Gastroesophageal sphincter (tissue), 4 donors: ENCODE data around the gene ADAMTS3. TPM values are rescaled to one million over a fixed set of nuclear protein-coding genes. Genes with fewer than 3 reads are reported as not detected.

ENCODE experiments used
- ATAC-seq: fragments of 150-250 bp; one replicate; pipeline ENCODE4 v1.9.1; 2016; ENCODE audit warnings: mild to moderate bottlenecking, moderate library complexity
- H3K27ac ChIP-seq, 4 donors: fragments of 200-600 bp; sonication (generic) in 3 of 4; 1 replicate in 3 of 4; 2 replicates in 1 of 4; pipeline ENCODE4 v1.5.1; 2016 to 2019
- H3K27me3 ChIP-seq: fragments of 200-600 bp; sonication (generic); one replicate; pipeline ENCODE4 v1.5.1; 2019
- H3K36me3 ChIP-seq, 2 donors: fragments of 200-600 bp; sonication (generic); one replicate each; pipeline ENCODE4 v1.5.1; 2019; ENCODE audit warnings: control low read depth in 1 of 2
- H3K4me1 ChIP-seq, 3 donors: fragments of 200-600 bp; sonication (generic); 1 replicate in 2 of 3; 2 replicates in 1 of 3; pipeline ENCODE4 v1.5.1; 2016 to 2019; ENCODE audit warnings: control low read depth in 2 of 3
- H3K4me3 ChIP-seq, 2 donors: fragments of 200-600 bp; sonication (generic); one replicate each; pipeline ENCODE4 v1.5.1; 2019; ENCODE audit warnings: mild to moderate bottlenecking in 1 of 2, moderate library complexity in 1 of 2
- H3K9me3 ChIP-seq, 3 donors: fragments of 200-600 bp; sonication (generic); one replicate each; pipeline ENCODE4 v1.5.1; 2017 to 2019; ENCODE audit warnings: control low read depth in 2 of 3
- EP300 ChIP-seq: sonication (generic); formaldehyde crosslinking; IDR thresholded peaks from one replicate; pipeline ENCODE4 v1.6.1; 2017; ENCODE audit warnings: antibody characterized with exemption, mild to moderate bottlenecking
- POLR2A ChIP-seq, 2 donors: fragments of 450-650 bp; IDR thresholded peaks; one replicate each; pipeline ENCODE4 v1.6.1; 2017; ENCODE audit warnings: antibody characterized with exemption in 2 of 2, mild to moderate bottlenecking in 2 of 2, moderate library complexity in 1 of 2
- POLR2AphosphoS5 ChIP-seq: sonication (generic); formaldehyde crosslinking; IDR thresholded peaks from one replicate; pipeline ENCODE4 v1.6.1; 2017; ENCODE audit warnings: antibody characterized with exemption
- WGBS, 2 donors: methylation state at CpG; one replicate each; pipeline ENCODE4 v1.1.5; 2018; ENCODE audit warnings: low coverage in 1 of 2; 5-methylcytosine and 5-hydroxymethylcytosine counted together
- total RNA-seq, 4 donors: library from RNA; depleted of rRNA; stranded (reverse); fragments of >200 nt; gene quantifications; one replicate each; pipeline ENCODE4 v1.1.0, GENCODE V29; 2016
- TF ChIP-seq, protein P1 (sequence below), 4 experiments: fragments of 200-600 bp in 2 of 4; fragments of 450-650 bp in 2 of 4; sonication (generic) in 1 of 4; IDR thresholded peaks; one replicate each; pipeline ENCODE4 v1.5.1; 2017 to 2019; ENCODE audit warnings: antibody characterized with exemption in 4 of 4, mild to moderate bottlenecking in 2 of 4, moderate library complexity in 2 of 4

ADAMTS3 gene
- total RNA-seq, 4 donors from 2014 or later, result 0.31 to 3.0 (median 1.1) TPM

DNA sequence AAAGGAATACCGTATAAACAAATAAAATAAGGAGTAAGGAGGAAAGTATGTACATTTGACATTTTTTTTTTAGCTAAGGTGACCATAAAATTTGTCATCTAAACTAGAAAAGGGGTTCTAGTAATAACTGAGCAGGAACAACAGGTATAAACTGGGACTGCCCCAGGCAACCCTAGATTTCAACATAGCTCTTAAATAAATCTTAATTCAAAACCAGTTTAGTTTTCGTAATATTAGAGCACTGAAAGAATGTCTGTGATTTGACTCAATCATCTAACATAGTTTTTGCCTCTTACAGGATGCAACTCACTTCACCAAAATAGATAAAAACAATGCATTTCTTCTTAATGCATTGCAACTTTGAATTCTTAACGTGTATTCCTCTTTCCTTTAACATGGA lies 257.7 kb downstream of the ADAMTS3 start:
- Histone ChIP-seq H3K36me3 (no peaks in the 10 kb centered on the region), H3K27ac (peak overlapping the region in 3 of 4 donors; percentile 64 to 72 (median 69)), H3K27me3 (no peaks in the 10 kb centered on the region), H3K4me3 (no peak overlapping the region), H3K4me1 (peaks cover 17 to 41% (median 17%) of the 10 kb centered on the region in 3 donors), H3K9me3 (no peaks in the 10 kb centered on the region)
- TF ChIP-seq EP300 (no peak), POLR2A (IDR thresholded peaks at IDR 0.05) (no peak), POLR2AphosphoS5 (no peak)
- ATAC-seq, result no peak
- WGBS, 2 donors, result 65 to 84% methylated on average over 3 of the region's 3 CpGs

DNA sequence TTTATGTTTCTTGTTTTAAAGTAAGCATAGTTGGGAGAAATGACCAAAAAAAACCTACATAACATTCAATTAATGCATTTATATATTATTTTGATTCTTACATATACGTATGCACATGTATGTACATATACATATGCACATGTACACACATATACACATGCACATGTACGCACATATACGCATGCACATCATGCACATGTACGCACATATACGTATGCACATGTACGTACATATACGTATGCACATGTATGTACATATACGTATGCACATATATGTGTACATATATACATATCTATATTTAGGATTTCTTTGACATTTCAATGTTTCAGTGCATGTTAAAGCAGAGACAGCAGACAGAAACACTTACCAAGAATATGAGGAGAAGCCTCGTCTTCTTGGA lies 263.4 kb downstream of the ADAMTS3 start:
- WGBS, 2 donors, result 90 to 96% methylated on average over 9 of the region's 9 CpGs
- no peak overlapping the region for H3K27ac ChIP-seq
- no peaks in the 10 kb centered on the region for H3K9me3 ChIP-seq
- H3K27me3 ChIP-seq, result no peaks in the 10 kb centered on the region
- no peak for TF ChIP-seq POLR2A (IDR thresholded peaks at IDR 0.05)
- H3K4me1 ChIP-seq, result no peaks in the 10 kb centered on the region
- no peak overlapping the region for H3K4me3 ChIP-seq
- ATAC-seq, result no peak
- H3K36me3 ChIP-seq, result no peaks in the 10 kb centered on the region

DNA sequence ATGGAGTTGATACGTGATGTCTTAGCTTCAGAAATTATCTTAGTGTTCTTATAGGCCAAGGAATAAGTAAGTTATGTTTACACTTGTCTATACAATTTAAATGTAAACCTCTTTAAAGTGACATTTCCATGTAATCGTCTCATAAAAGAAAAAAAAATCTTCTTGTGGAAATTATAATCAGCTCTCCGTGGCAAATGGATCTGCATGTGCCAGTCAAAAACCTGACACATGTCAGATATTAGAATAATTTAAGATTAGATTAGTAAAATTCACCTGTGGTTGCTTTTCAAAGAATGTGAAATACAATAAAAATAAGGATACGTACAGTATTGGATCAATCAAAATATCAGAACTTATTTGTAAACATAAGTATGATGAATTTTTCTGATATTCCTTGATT lies 263.9 kb downstream of the ADAMTS3 start:
- TF ChIP-seq, protein P1, sequence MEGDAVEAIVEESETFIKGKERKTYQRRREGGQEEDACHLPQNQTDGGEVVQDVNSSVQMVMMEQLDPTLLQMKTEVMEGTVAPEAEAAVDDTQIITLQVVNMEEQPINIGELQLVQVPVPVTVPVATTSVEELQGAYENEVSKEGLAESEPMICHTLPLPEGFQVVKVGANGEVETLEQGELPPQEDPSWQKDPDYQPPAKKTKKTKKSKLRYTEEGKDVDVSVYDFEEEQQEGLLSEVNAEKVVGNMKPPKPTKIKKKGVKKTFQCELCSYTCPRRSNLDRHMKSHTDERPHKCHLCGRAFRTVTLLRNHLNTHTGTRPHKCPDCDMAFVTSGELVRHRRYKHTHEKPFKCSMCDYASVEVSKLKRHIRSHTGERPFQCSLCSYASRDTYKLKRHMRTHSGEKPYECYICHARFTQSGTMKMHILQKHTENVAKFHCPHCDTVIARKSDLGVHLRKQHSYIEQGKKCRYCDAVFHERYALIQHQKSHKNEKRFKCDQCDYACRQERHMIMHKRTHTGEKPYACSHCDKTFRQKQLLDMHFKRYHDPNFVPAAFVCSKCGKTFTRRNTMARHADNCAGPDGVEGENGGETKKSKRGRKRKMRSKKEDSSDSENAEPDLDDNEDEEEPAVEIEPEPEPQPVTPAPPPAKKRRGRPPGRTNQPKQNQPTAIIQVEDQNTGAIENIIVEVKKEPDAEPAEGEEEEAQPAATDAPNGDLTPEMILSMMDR (IDR thresholded peaks at IDR 0.05), result no peak
- TF ChIP-seq POLR2A (IDR thresholded peaks at IDR 0.05), result no peak
- no peak for ATAC-seq
- Histone ChIP-seq H3K27me3 (no peaks in the 10 kb centered on the region), H3K9me3 (no peaks in the 10 kb centered on the region), H3K36me3 (no peaks in the 10 kb centered on the region), H3K4me3 (no peak overlapping the region), H3K27ac (no peak overlapping the region), H3K4me1 (no peaks in the 10 kb centered on the region)
- WGBS, 2 donors, result 76 to 82% methylated on average over 4 of the region's 4 CpGs

DNA sequence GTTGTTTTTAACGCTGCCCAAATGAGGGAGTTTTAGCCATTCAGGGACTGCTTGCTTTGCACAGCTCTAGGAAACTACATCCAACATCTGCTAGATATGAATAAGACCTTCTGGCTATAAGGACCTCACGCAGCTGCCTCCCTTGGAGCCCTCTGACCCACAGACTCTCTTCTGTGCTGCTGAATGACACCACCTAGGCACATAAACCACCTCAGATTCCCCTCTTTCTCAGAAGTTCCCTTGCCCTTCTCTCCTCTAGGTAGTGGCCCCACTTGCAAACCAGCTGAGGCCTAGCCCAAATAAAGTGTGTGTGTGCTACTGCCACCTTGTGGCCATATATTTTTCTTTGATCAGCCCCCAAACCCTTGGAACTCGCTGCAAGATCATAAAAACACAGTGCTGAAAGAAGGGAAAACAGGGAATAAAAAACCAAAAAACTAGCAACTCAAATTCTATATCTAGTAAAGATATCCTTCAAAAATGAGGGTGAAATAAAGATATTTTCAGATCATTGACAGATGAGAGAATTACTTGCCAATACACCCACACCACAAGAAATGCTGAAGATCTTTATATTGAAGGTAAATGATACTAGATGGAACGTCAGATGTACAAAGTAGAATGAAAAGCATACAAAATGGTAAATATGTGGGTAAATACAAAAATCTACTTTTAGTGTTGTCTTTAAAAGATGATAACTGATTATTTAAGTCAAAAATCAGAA lies 265.9 kb downstream of the ADAMTS3 start:
- Histone ChIP-seq H3K9me3 (no peaks in the 10 kb centered on the region), H3K27ac (no peak overlapping the region), H3K4me3 (no peak overlapping the region), H3K36me3 (no peaks in the 10 kb centered on the region), H3K27me3 (no peaks in the 10 kb centered on the region), H3K4me1 (no peaks in the 10 kb centered on the region)
- TF ChIP-seq EP300 (no peak), POLR2AphosphoS5 (no peak)
- TF ChIP-seq, protein P1 (IDR thresholded peaks at IDR 0.05), result peak; percentile 35 to 63 (median 46)
- 49 to 78% methylated on average over 3 of the region's 4 CpGs for WGBS, 2 donors
- ATAC-seq, result no peak

DNA sequence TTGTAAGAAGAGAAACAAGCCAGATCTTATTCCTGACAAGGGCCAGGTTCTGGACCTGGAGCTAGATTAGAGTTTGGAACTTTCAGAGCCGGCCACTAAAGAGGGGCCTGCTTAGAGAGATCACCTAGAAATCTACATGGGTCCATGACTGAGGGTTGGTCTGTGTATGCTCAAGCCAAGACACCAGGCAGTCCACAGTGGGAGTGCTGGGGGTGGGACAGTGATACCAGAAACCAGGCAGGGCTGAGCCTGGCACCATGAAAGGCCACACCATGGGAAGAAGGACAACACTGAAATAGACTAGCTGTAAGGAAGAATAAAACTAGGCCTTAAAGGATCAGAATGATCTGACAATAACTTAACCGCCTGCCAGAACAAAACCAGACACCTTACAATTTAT lies 267.3 kb downstream of the ADAMTS3 start:
- no peaks in the 10 kb centered on the region for H3K27me3 ChIP-seq
- H3K4me3 ChIP-seq, result no peak overlapping the region
- ATAC-seq, result no peak
- H3K4me1 ChIP-seq, result no peaks in the 10 kb centered on the region
- no peak for TF ChIP-seq POLR2AphosphoS5
- TF ChIP-seq POLR2A (IDR thresholded peaks at IDR 0.05), result no peak
- no peak for TF ChIP-seq EP300
- TF ChIP-seq, protein P1 (IDR thresholded peaks at IDR 0.05), result no peak
- no peak overlapping the region for H3K27ac ChIP-seq
- no peaks in the 10 kb centered on the region for H3K36me3 ChIP-seq
- 100% methylated on average over 1 of the region's 2 CpGs; no CpG with 5 or more reads in 1 of the 2 donors for WGBS, 2 donors
- no peaks in the 10 kb centered on the region for H3K9me3 ChIP-seq

DNA sequence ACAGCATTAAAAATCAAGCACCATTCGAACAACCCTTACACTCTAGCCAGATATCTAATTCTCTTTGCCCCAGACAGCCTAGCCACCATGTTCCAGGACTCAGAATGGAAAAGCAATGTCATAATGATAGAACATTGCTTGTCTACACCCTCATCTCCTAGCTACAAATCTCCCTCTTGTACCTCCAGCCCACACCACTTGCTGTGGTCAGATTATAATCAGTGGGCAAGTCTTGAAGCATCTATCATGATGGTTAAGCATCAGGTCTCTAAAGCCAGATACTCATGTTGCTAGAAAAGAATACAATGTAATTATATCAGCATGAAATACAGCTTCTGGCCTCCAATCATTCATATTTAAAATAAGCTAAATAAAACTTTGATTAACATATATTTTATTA lies 268.9 kb downstream of the ADAMTS3 start:
- Histone ChIP-seq H3K9me3 (no peaks in the 10 kb centered on the region), H3K4me1 (no peaks in the 10 kb centered on the region), H3K27ac (no peak overlapping the region), H3K36me3 (no peaks in the 10 kb centered on the region), H3K4me3 (no peak overlapping the region), H3K27me3 (no peaks in the 10 kb centered on the region)
- ATAC-seq, result no peak
- 80 to 92% methylated on average over 1 of the region's 1 CpG for WGBS, 2 donors
- TF ChIP-seq, protein P1 (IDR thresholded peaks at IDR 0.05), result no peak
- no peak for TF ChIP-seq EP300
- no peak for TF ChIP-seq POLR2A (IDR thresholded peaks at IDR 0.05)
- TF ChIP-seq POLR2AphosphoS5, result no peak
